ENCODE data around the gene CCDC8. TPM values are rescaled to one million over a fixed set of nuclear protein-coding genes. Genes with fewer than 3 reads are reported as not detected.
A peak's percentile ranks its signal among the peaks of the same experiment; 100 is the strongest.
"Not testable (repeated sequence)": the region's sequence is repeated elsewhere in the genome, so short reads cannot be mapped to it uniquely, and the experiment has no call there.

Gene CCDC8, protein sequence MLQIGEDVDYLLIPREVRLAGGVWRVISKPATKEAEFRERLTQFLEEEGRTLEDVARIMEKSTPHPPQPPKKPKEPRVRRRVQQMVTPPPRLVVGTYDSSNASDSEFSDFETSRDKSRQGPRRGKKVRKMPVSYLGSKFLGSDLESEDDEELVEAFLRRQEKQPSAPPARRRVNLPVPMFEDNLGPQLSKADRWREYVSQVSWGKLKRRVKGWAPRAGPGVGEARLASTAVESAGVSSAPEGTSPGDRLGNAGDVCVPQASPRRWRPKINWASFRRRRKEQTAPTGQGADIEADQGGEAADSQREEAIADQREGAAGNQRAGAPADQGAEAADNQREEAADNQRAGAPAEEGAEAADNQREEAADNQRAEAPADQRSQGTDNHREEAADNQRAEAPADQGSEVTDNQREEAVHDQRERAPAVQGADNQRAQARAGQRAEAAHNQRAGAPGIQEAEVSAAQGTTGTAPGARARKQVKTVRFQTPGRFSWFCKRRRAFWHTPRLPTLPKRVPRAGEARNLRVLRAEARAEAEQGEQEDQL
- total RNA-seq: 28.1 TPM
- long read RNA-seq, transcript CCDC8-201 (1 exons, 3,186 nt): major isoform, 137 of 137 reads
- long read RNA-seq, partial matches to known transcripts: 0 of 137 reads
- long read RNA-seq, other reads (novel, unspliced or antisense): 0 of 137 reads

- peak; percentile 91 for ATAC-seq (ENCODE audit: poor library complexity)
- DNase-seq: peak; percentile 90
- intact Hi-C loops (cut with DNase I): no loop called here
These were observed at the start of gene CCDC8 for GRCh38 chr19:46413262-46414031. Gene CCDC8, minus strand, starts transcription at chr19:46413564. Its CDS starts 754 bp downstream, at chr19:46412810.

DNA sequence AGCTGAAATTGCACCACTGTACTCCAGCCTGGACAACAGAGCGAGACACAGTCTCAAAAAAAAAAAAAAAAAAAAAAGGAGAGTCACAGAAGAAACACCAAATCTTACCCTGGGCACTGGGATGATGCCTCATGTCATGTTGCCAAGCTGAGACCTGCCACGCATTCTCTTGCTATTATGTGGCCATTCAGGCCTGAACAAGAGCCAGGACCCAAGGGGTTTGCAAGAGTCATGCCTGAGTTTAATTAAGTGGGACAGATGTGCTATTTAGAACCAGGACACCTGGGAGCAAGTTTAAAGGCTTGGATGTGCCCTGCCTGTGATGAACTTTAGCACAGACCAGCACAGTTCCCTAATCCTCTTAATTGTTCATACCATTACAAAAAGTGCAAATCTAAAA is 48.2 kb upstream of the CCDC8 start:
- intact Hi-C loops (cut with DNase I): no loop called here
- DNase-seq (no peak), ATAC-seq (ENCODE audit: poor library complexity) (no peak)

- intact Hi-C loops (cut with DNase I): no loop called here
- ATAC-seq (ENCODE audit: poor library complexity): no peak
These were observed 47.6 kb upstream of the CCDC8 start for GRCh38 chr19:46460981-46461380.

DNA sequence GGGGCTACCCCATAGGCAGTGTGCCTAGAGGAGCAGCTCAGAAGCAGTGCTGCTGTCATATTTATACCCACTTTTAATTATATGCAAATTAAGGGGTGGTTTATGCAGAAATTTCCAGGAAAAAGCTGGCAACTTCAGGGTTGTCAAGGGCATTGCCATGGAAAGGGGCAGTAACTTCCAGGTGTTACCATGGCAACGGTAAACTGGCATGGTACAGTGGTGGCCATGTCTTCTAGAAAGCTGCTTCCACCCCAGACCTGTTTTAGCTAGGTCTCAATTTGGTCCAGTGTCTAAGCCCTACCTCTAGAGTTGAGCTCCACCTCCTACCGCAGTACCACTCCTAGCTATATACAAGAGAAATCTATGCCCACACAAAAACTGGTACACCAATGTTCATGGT is 46.7 kb upstream of the CCDC8 start:
- intact Hi-C loops (cut with DNase I): no loop called here
- DNase-seq (no peak), ATAC-seq (ENCODE audit: poor library complexity) (no peak)

More at GRCh38 chr19:46460981-46461380, 47.6 kb upstream of the CCDC8 start:
- DNase-seq: no peak

DNA sequence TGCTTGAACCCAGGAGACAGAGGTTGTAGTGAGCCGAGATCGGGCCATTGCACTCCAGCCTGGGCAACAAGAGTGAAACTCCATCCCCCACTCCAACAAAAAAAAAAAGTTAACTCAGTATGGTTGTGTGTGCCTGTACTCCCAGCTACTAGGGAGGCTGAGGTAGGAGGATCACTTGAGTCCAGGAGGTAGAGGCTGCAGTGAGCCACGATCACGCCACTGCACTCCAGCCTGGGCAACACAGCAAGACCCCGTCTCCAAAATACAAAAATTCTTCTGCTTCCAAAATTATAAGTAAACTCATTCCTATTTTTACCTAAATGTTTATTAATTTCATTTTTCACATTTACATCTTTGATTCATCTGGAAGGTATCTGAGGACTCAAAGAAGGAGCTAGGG is 43.6 kb upstream of the CCDC8 start:
- intact Hi-C loops (cut with DNase I): no loop called here
- DNase-seq (no peak), ATAC-seq (ENCODE audit: poor library complexity) (no peak)

DNA sequence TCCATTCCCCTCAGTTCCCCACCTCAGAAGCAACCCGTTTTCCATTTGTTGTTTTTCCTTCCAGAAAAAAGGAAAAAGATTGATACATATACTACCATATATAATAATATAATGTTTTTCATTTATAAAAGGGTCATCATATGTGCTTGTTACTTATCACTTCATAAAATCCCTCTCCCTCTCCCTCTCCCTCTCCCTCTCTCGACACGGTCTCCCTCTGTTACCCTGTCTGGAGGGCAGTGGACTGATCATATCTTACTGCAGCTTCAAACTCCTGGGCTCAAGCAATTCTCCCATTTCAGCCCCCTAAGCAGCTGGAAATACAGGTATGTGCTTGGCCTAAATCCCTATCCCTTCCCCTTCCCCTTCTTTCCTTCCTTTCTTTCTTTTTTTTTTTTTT is 40.9 kb upstream of the CCDC8 start:
- DNase-seq: no peak
- ATAC-seq (ENCODE audit: poor library complexity): no peak
- intact Hi-C loops (cut with DNase I): no loop called here

DNA sequence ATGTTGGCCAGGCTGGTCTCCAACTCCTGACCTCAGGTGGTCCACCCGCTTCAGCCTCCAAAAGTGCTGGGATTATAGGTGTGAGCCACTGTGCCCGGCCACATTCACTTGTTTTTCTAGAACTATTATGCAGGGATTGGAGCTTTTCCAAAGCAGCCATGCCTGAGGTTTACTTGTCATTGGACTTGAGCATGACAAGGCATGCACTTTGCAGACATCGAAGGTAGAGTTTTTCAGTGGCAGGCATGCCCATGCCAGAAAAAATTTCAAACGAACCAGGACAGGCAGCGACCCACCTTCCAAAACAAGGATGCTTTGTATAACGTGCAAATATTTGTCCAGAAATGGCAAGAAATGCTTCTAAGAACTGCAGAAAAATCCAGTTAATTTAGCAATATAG is 40.3 kb upstream of the CCDC8 start:
- DNase-seq: no peak
- intact Hi-C loops (cut with DNase I): no loop called here
- no peak for ATAC-seq (ENCODE audit: poor library complexity)

DNA sequence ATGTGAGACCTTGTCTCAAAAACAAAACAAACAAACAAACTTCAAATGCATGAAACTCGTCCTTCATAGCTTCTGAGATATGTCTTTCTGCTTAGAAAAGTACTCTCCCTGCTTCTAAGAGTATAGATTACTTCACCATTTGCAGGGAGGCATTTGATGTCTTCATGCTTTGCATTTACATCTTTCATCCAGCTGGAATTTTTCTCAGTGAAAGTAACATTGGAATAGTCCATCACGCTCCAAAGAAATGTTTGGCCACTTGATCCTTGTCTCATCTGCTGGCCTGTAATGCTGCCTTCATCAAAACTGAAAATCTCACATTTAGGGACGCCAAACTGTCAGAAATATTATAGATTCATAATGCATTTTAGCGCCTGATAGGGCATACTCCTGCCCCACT is 38.8 kb upstream of the CCDC8 start:
- intact Hi-C loops (cut with DNase I): no loop called here
- DNase-seq: no peak
- ATAC-seq (ENCODE audit: poor library complexity): no peak

DNA sequence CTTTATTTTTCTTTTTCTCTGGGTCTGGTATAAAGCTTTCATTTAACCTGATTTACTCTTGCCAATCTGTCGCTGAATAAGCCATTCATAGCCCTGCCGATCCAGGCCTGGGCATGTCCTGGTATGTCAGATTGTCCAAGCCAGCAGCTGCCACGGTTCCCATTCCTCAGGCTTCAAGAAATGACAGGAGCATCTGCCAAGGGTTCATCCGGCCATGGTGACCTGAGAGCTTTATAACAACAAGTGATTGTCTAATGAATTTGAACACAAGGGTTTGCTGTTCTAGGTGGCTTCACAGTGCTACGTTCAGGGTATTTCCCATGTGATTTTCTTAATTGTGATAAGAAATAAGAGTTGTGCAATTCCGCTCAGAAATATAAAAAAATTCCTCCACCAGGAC is 38.0 kb upstream of the CCDC8 start:
- DNase-seq (no peak), ATAC-seq (ENCODE audit: poor library complexity) (peak; percentile 42)
- intact Hi-C loops (cut with DNase I): no loop called here

DNA sequence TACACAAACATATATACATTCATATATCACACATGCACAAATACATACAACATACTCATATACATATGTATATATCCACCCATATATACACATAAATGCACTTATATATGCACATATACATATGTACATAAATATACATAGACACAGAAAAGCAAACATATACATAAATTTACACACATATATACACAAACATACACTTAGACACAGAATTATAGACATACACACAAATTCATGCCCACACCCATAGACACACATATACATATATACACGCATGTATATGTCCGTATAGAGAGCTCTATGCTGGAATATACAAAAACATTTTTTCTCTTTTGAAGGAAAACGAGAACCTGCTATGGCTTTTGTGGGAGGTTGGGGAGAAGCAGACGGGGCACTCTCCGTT is 37.4 kb upstream of the CCDC8 start:
- intact Hi-C loops (cut with DNase I): no loop called here
- ATAC-seq (ENCODE audit: poor library complexity): no peak
- DNase-seq: no peak

DNA sequence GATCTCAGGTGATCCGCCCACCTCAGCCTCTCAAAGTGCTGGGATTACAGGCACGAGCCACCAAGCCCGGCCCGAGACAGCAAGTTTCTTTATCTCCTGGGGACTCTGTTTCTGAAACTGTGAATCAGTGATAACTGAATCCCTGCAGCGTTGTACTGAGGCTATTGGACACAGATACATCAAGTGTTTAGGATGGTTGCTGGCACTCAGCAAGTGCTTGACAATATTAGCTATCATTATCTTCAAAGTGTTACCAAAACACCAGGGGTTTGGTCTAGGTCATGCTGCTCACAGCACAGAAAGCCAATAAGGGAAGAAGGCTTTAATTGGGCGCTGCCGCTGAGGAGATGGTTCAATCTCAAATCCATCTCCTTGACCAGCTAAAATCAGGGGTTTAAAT is 35.9 kb upstream of the CCDC8 start:
- no peak for ATAC-seq (ENCODE audit: poor library complexity)
- intact Hi-C loops (cut with DNase I): no loop called here
- DNase-seq: no peak

- ATAC-seq (ENCODE audit: poor library complexity): no peak
- DNase-seq: no peak
- intact Hi-C loops (cut with DNase I): no loop called here
These were observed 35.2 kb upstream of the CCDC8 start for GRCh38 chr19:46448601-46449000.

GRCh38 chr19:46447824-46448223 is 34.5 kb upstream of the CCDC8 start:
- DNase-seq (peak; percentile 53), ATAC-seq (ENCODE audit: poor library complexity) (peak; percentile 48)
- intact Hi-C loops (cut with DNase I): no loop called here

GRCh38 chr19:46447006-46447405 is 33.6 kb upstream of the CCDC8 start:
- ATAC-seq (ENCODE audit: poor library complexity) (no peak), DNase-seq (no peak)

GRCh38 chr19:46446021-46446420 is 32.7 kb upstream of the CCDC8 start:
- no peak for ATAC-seq (ENCODE audit: poor library complexity)
- intact Hi-C loops (cut with DNase I): no loop called here
- DNase-seq: no peak

More at GRCh38 chr19:46447006-46447405, 33.6 kb upstream of the CCDC8 start:
- intact Hi-C loops (cut with DNase I): no loop called here

DNA sequence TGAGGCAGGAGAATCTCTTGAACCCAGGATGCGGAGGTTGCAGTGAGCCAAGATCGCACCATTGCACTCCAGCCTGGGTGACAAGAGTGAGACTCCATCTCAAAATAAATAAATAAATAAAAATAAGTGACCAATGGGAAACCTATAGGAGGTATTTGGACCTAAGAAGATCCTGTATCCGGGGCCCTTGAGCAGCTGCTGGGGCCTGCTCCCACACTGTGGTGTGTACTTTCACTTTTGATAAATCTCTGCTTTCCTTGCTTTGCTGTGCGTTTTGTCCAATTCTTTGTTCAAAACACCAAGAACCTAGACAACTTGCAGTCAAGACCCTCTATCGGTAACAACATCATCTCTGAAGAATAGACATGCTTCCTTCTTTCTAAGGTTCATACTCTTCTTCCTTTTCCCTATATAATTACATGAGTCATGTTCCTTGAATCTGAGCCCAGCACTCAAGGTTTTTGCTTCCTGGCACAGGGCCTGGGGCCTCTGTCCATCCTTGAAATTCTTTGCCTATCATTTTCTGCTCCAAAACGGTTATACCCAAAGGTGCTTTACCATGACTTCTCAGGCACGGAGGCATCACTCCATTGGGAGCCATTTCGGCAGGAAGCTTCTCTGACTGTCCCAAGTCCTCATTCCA is 29.6 kb upstream of the CCDC8 start:
- intact Hi-C loops (cut with DNase I): no loop called here
- DNase-seq (no peak), ATAC-seq (ENCODE audit: poor library complexity) (peak; percentile 45)

- ATAC-seq (ENCODE audit: poor library complexity): peak; percentile 53
- no peak for DNase-seq
- intact Hi-C loops (cut with DNase I): no loop called here
These were observed 28.5 kb upstream of the CCDC8 start for GRCh38 chr19:46441866-46442265.

DNA sequence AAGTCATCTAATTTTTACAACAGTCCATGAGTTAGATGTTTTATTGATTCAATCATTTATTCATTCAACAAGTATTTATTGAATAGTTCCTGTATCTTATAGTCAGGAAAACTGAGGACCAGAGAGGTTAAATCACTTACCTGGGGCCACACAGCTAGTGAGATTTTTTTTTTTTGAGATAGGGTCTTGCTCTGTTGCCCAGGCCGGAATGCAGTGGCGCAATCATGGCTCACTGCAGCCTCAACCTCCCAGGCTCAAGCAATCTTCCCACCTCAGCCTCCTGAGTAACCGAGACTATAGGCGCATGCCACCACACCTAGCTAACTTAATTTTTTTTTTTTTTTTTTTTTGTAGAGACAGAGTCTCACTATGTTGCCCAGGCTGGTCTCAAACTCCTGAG is 22.3 kb upstream of the CCDC8 start:
- intact Hi-C loops (cut with DNase I); ATAC-seq (ENCODE audit: poor library complexity); DNase-seq: not testable (repeated sequence)

- ATAC-seq (ENCODE audit: poor library complexity): no peak
- intact Hi-C loops (cut with DNase I): no loop called here
- DNase-seq: no peak
These were observed 21.6 kb upstream of the CCDC8 start for GRCh38 chr19:46435009-46435408.
